ENCODE measurements around the gene MRPL55.

MRPL55 gene

GRCh38 chr1:228058172-228058948 is 50.7 kb downstream of the MRPL55 start:
- H3K36me3 Mint-ChIP-seq (ENCODE audit: low read depth): no peaks in the 10 kb centered on the region
- no peak overlapping the region for H3K27ac Mint-ChIP-seq
- H3K4me3 Mint-ChIP-seq: peak overlapping the region; percentile 30
- peaks cover 6% of the 10 kb centered on the region for H3K4me1 Mint-ChIP-seq
- DNase-seq: no peak
- TF ChIP-seq CTCF (IDR thresholded peaks at IDR 0.05): no peak
- peaks cover 44% of the 10 kb centered on the region for H3K9me3 Mint-ChIP-seq
- H3K27me3 Mint-ChIP-seq (ENCODE audit: low read depth, poor library complexity): peaks cover 77% of the 10 kb centered on the region

Measured in nephron progenitor cell (in vitro differentiated cells).